IMR-90 (cell line): ENCODE data around the gene MACO1. TPM values are rescaled to one million over a fixed set of nuclear protein-coding genes. Genes with fewer than 3 reads are reported as not detected.

ENCODE experiments used
- ATAC-seq: fragments of 200-7000 bp; cut with Tn5 transposase; 2 replicates; pipeline ENCODE4 v1.9.1; 2020; ENCODE audit warnings: low read depth, mild to moderate bottlenecking, moderate library complexity
- BruUV-seq: library from RNA; stranded (reverse); fragments of 400-500 nt; replicated peaks from 2 replicates; lab custom pipeline; 2021; lab: Mats Ljungman, UMichigan
- CTCF ChIA-PET: fragments of 300-600 bp; formaldehyde crosslinking; extraction: SDS; loops from one replicate; lab custom pipeline; 2021; ENCODE audit warnings: antibody characterized with exemption; lab: Yijun Ruan, JAX
- POLR2A ChIA-PET: fragments of 300-600 bp; sonication (Branson Sonifier 250); formaldehyde crosslinking; loops from one replicate; lab custom pipeline; 2022; ENCODE audit warnings: antibody characterized with exemption; ENCODE audit not compliant: unreplicated experiment; lab: Charles Lee
- DNase-seq: peaks from one replicate; pipeline ENCODE4 v3.0.0; 2013
- H2AFZ ChIP-seq: replicated peaks from 2 replicates; pipeline ENCODE3; 2013; ENCODE audit warnings: low read length, mild to moderate bottlenecking; ENCODE audit not compliant: poor library complexity
- H2AK5ac ChIP-seq: 2 replicates; pipeline ENCODE4 v1.6.1; 2013; ENCODE audit warnings: low read depth, low read length, inconsistent platforms
- H2AK9ac ChIP-seq: replicated peaks from 2 replicates; pipeline ENCODE3; 2013; ENCODE audit warnings: mild to moderate bottlenecking, low read depth, low read length, moderate library complexity; ENCODE audit not compliant: poor library complexity
- H2BK120ac ChIP-seq: 2 replicates; pipeline ENCODE4 v1.6.1; 2013; ENCODE audit warnings: low read depth, low read length, inconsistent platforms
- H2BK15ac ChIP-seq: 3 replicates; pipeline ENCODE4 v1.6.1; 2013; ENCODE audit warnings: low read depth, low read length, inconsistent platforms
- H2BK20ac ChIP-seq: 2 replicates; pipeline ENCODE4 v1.6.1; 2013; ENCODE audit warnings: low read depth, mild to moderate bottlenecking, inconsistent platforms, low read length, moderate library complexity
- H2BK5ac ChIP-seq: 2 replicates; pipeline ENCODE4 v1.6.1; 2013; ENCODE audit warnings: mild to moderate bottlenecking, low read depth, low read length, inconsistent platforms; ENCODE audit not compliant: poor library complexity, severe bottlenecking
- H3K14ac ChIP-seq: replicated peaks from 2 replicates; pipeline ENCODE4 v1.6.1; 2013; ENCODE audit warnings: low read depth, low read length, inconsistent platforms
- H3K18ac ChIP-seq: 2 replicates; pipeline ENCODE4 v1.6.1; 2013; ENCODE audit warnings: low read depth, low read length, control low read depth
- H3K23ac ChIP-seq: 2 replicates; pipeline ENCODE4 v1.6.1; 2013; ENCODE audit warnings: low read depth, low read length, inconsistent platforms
- H3K27ac ChIP-seq: 2 replicates; pipeline ENCODE4 v1.5.1; 2013; ENCODE audit warnings: mild to moderate bottlenecking, control low read depth, low read length; ENCODE audit not compliant: insufficient read depth
- H3K27me3 ChIP-seq: 2 replicates; pipeline ENCODE4 v1.6.1; 2013; ENCODE audit warnings: low read length; ENCODE audit not compliant: control insufficient read depth, insufficient read depth
- H3K36me3 ChIP-seq: 2 replicates; pipeline ENCODE4 v1.6.1; 2013; ENCODE audit warnings: low read length, mixed read lengths; ENCODE audit not compliant: control insufficient read depth, insufficient read depth
- H3K4ac ChIP-seq: 2 replicates; pipeline ENCODE4 v1.6.1; 2013; ENCODE audit warnings: low read depth, low read length, inconsistent platforms
- H3K4me1 ChIP-seq: 2 replicates; pipeline ENCODE4 v1.6.1; 2013; ENCODE audit warnings: low read length, mixed read lengths; ENCODE audit not compliant: control insufficient read depth, insufficient read depth
- H3K4me2 ChIP-seq: 2 replicates; pipeline ENCODE4 v1.6.1; 2013; ENCODE audit warnings: low read depth, mild to moderate bottlenecking, control low read depth, low read length, moderate library complexity
- H3K4me3 ChIP-seq: 2 replicates; pipeline ENCODE4 v1.5.1; 2013; ENCODE audit warnings: low read depth, mild to moderate bottlenecking, control low read depth, low read length, moderate library complexity; ENCODE audit not compliant: insufficient read depth
- H3K56ac ChIP-seq: 2 replicates; pipeline ENCODE4 v1.6.1; 2013; ENCODE audit warnings: low read length, inconsistent platforms; ENCODE audit not compliant: insufficient read depth; ENCODE audit errors: extremely low read depth
- H3K79me1 ChIP-seq, 2 experiments: 2 replicates each; pipeline ENCODE4 v1.6.1; 2013; ENCODE audit warnings: low read length in 2 of 2, inconsistent platforms in 1 of 2, low read depth in 1 of 2
- H3K9ac ChIP-seq: 2 replicates; pipeline ENCODE4 v1.6.1; 2013; ENCODE audit warnings: low read depth, low read length, control low read depth
- H3K9me1 ChIP-seq: 2 replicates; pipeline ENCODE4 v1.6.1; 2013; ENCODE audit warnings: low read length, inconsistent platforms; ENCODE audit not compliant: insufficient read depth
- H3K9me3 ChIP-seq: 2 replicates; pipeline ENCODE4 v1.6.1; 2013; ENCODE audit warnings: low read length; ENCODE audit not compliant: control insufficient read depth, insufficient read depth
- H4K20me1 ChIP-seq: 2 replicates; pipeline ENCODE4 v1.6.1; 2013; ENCODE audit warnings: low read length, inconsistent platforms; ENCODE audit not compliant: insufficient read depth
- H4K5ac ChIP-seq: 2 replicates; pipeline ENCODE4 v1.6.1; 2013; ENCODE audit warnings: mild to moderate bottlenecking, low read depth, low read length, control low read depth
- H4K8ac ChIP-seq, 2 experiments: 2 replicates each; pipeline ENCODE4 v1.6.1; 2013; ENCODE audit warnings: low read depth in 2 of 2, low read length in 2 of 2, control low read depth in 1 of 2, inconsistent platforms in 1 of 2
- H4K91ac ChIP-seq: 2 replicates; pipeline ENCODE4 v1.6.1; 2013; ENCODE audit warnings: low read depth, low read length, inconsistent platforms; ENCODE audit not compliant: insufficient read depth
- CEBPB ChIP-seq: IDR thresholded peaks from 2 replicates; pipeline ENCODE4 v1.6.1; 2012; ENCODE audit warnings: low read depth, low read length, improper control_type of control experiment
- CHD1 ChIP-seq: IDR thresholded peaks from 2 replicates; pipeline ENCODE4 v1.6.1; 2012; ENCODE audit warnings: low read depth, low read length, improper control_type of control experiment
- NFE2L2 ChIP-seq: fragments of 150-350 bp; IDR thresholded peaks from 2 replicates; pipeline ENCODE4 v1.6.1; 2016; ENCODE audit warnings: low read depth, mild to moderate bottlenecking, low read length
- WGBS, 2 experiments: methylation state at CpG; one replicate each; pipeline versions ENCODE4 v1.1.5 to v1.1.7; 2013; ENCODE audit warnings: missing lambda C conversion rate in 2 of 2; ENCODE audit not compliant: insufficient read length in 1 of 2; ENCODE audit errors: extremely low coverage in 2 of 2; 5-methylcytosine and 5-hydroxymethylcytosine counted together
- dilution Hi-C: fragments of 300-500 bp; cut with HindIII; formaldehyde crosslinking; loops from one replicate; pipeline ENCODE4 v1.14.3; 2018; ENCODE audit warnings: low sequenced_read_pairs; ENCODE audit not compliant: unreplicated experiment
- in situ Hi-C: fragments of 300-500 bp; cut with MboI; formaldehyde crosslinking; loops from 3 replicates; pipeline ENCODE4 v1.14.3; 2019; ENCODE audit warnings: low sequenced_read_pairs, inconsistent platforms, mixed read lengths
- intact Hi-C: fragments of 100-400 bp; cut with micrococcal nuclease; formaldehyde crosslinking; loops from 2 replicates; pipeline ENCODE4 v1.10.0; 2022
- polyA plus RNA-seq, 3 experiments: library from polyadenylated mRNA; depleted of rRNA; stranded (reverse); fragments of >200 nt; gene quantifications; 2 replicates each; pipeline ENCODE4 v1.2.3, GENCODE V29; 2012; ENCODE audit warnings: low replicate concordance in 1 of 3
- total RNA-seq: library from RNA; depleted of rRNA; stranded (reverse); fragments of >200 nt; gene quantifications from 2 replicates; pipeline ENCODE4 v1.2.3, GENCODE V29; 2012

MACO1 gene
- total and polyA plus RNA-seq, 2 of the 4 experiments (the other 2 are of a cell fraction): 6.8 to 12.7 TPM

GRCh38 chr1:25515033-25515432 lies 84.3 kb downstream of the MACO1 start:
- no peak overlapping the region for H3K4ac ChIP-seq
- no peak overlapping the region for H3K18ac ChIP-seq
- POLR2A ChIA-PET: no interaction called here
- peaks cover 7% of the 10 kb centered on the region for H3K9me3 ChIP-seq
- H3K4me3 ChIP-seq: no peak overlapping the region
- no peak overlapping the region for H3K14ac ChIP-seq
- WGBS, 2 experiments: 71% methylated on average over 1 of the region's 6 CpGs; no CpG with 5 or more reads in 1 of the 2 experiments
- intact Hi-C loops: no loop called here
- no peak for ATAC-seq
- no peak overlapping the region for H3K56ac ChIP-seq
- no peaks in the 10 kb centered on the region for H4K20me1 ChIP-seq
- no peak overlapping the region for H3K27ac ChIP-seq
- H4K91ac ChIP-seq: no peak overlapping the region
- H2BK15ac ChIP-seq: no peak overlapping the region
- dilution Hi-C loops: no loop called here
- H3K27me3 ChIP-seq: peaks cover 12% of the 10 kb centered on the region
- no peak overlapping the region for H2AK5ac ChIP-seq
- no peak for DNase-seq
- H2BK20ac ChIP-seq: no peak overlapping the region
- H4K5ac ChIP-seq: no peak overlapping the region
- H2BK120ac ChIP-seq: no peak overlapping the region
- no TSS peak for BruUV-seq
- H3K9me1 ChIP-seq: peaks cover 4% of the 10 kb centered on the region; the same call in 1 of the 2 replicates
- in situ Hi-C loops: loop anchor here (25.0 kb wide), 1 partner anchor 103 kb away; the partner anchor contains the start of gene RHCE
- no peak overlapping the region for H2AFZ ChIP-seq
- no peak overlapping the region for H4K8ac ChIP-seq
- H3K23ac ChIP-seq: no peak overlapping the region
- H3K4me1 ChIP-seq: no peaks in the 10 kb centered on the region; the same call in 1 of the 2 replicates
- H3K36me3 ChIP-seq: no peaks in the 10 kb centered on the region
- no peak overlapping the region for H2BK5ac ChIP-seq
- no peak overlapping the region for H2AK9ac ChIP-seq
- no peaks in the 10 kb centered on the region for H3K79me1 ChIP-seq
- no peak overlapping the region for H3K4me2 ChIP-seq
- H3K9ac ChIP-seq: no peak overlapping the region
- CTCF ChIA-PET: interaction anchor here (0.6 kb wide), 1 partner anchor 27 kb away, joined by 3 read pairs; no protein-coding TSS in a partner anchor
- TF ChIP-seq NFE2L2 (no peak), CEBPB (no peak), CHD1 (no peak)
